ENCODE data around the gene KLHL34.

- no peak for TF ChIP-seq CTCF (conservative IDR thresholded peaks at IDR 0.05)
- TF ChIP-seq ZFX (IDR thresholded peaks at IDR 0.05) = no peak
Measured at GRCh38 chrX:21678048-21678612, 20.0 kb upstream of the KLHL34 start.
